Measurements from ENCODE around the gene LRRFIP2.

Gene LRRFIP2

DNA sequence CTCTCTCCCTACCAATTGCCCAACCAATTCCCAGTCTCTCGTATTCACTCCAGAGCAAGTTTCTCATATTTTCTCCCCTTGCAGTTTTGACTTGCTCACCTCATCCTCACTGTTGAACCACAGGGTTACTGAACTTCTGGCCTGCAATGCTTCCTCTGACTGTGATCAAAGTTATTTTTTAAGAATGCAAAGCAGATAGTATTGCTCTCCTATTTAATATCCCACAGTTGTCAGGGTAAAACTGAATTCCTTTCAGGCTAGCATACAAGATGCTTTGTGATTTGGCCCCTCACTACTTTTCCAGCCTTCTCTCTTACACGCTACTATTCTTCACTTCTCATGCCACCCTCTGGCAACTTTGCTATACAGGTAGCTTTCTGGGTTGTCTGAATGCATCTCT is 80.9 kb downstream of the LRRFIP2 start:
- Histone ChIP-seq H3K9me3 (ENCODE audit: insufficient read depth, low read depth, low read length) (no peaks in the 10 kb centered on the region), H3K27me3 (ENCODE audit: insufficient read depth, low read length, poor library complexity, severe bottlenecking) (no peaks in the 10 kb centered on the region), H3K36me3 (ENCODE audit: insufficient read depth, low read length) (peaks cover 12% of the 10 kb centered on the region; the same call in 1 of the 2 replicates), H3K9me2 (replicated peaks; ENCODE audit: low read depth, low read length) (no peaks in the 10 kb centered on the region), H3K4me1 (ENCODE audit: insufficient read depth, low read length, poor library complexity, severe bottlenecking) (peaks cover 10% of the 10 kb centered on the region), H3K79me2 (ENCODE audit: insufficient read depth, low read length) (no peaks in the 10 kb centered on the region), H2AFZ (ENCODE audit: low read length) (no peak overlapping the region), H3F3A (ENCODE audit: low read depth) (no peaks in the 10 kb centered on the region), H3K4me2 (ENCODE audit: low read depth, low read length, poor library complexity, severe bottlenecking) (no peak overlapping the region), H4K20me1 (ENCODE audit: insufficient read depth, low read length, poor library complexity, severe bottlenecking) (no peaks in the 10 kb centered on the region), H3K9ac (ENCODE audit: low read depth, low read length, poor library complexity, severe bottlenecking) (no peak overlapping the region), H3K4me3 (ENCODE audit: low read length, poor library complexity, severe bottlenecking) (no peak overlapping the region)
- TF ChIP-seq, protein P1, sequence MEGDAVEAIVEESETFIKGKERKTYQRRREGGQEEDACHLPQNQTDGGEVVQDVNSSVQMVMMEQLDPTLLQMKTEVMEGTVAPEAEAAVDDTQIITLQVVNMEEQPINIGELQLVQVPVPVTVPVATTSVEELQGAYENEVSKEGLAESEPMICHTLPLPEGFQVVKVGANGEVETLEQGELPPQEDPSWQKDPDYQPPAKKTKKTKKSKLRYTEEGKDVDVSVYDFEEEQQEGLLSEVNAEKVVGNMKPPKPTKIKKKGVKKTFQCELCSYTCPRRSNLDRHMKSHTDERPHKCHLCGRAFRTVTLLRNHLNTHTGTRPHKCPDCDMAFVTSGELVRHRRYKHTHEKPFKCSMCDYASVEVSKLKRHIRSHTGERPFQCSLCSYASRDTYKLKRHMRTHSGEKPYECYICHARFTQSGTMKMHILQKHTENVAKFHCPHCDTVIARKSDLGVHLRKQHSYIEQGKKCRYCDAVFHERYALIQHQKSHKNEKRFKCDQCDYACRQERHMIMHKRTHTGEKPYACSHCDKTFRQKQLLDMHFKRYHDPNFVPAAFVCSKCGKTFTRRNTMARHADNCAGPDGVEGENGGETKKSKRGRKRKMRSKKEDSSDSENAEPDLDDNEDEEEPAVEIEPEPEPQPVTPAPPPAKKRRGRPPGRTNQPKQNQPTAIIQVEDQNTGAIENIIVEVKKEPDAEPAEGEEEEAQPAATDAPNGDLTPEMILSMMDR (conservative IDR thresholded peaks at IDR 0.05; ENCODE audit: low read length) = no peak
- TF ChIP-seq EZH2phosphoT487 (IDR thresholded peaks at IDR 0.05; ENCODE audit: borderline replicate concordance) = no peak

- Histone ChIP-seq H3F3A (ENCODE audit: low read depth) (no peaks in the 10 kb centered on the region), H3K79me2 (ENCODE audit: insufficient read depth, low read length) (no peaks in the 10 kb centered on the region), H3K9ac (ENCODE audit: low read depth, low read length, poor library complexity, severe bottlenecking) (no peak overlapping the region), H3K9me2 (replicated peaks; ENCODE audit: low read depth, low read length) (no peaks in the 10 kb centered on the region), H3K4me2 (ENCODE audit: low read depth, low read length, poor library complexity, severe bottlenecking) (no peak overlapping the region), H3K27me3 (ENCODE audit: insufficient read depth, low read length, poor library complexity, severe bottlenecking) (no peaks in the 10 kb centered on the region), H3K4me3 (ENCODE audit: low read length, poor library complexity, severe bottlenecking) (no peak overlapping the region), H2AFZ (ENCODE audit: low read length) (no peak overlapping the region), H3K9me3 (ENCODE audit: insufficient read depth, low read depth, low read length) (no peaks in the 10 kb centered on the region), H4K20me1 (ENCODE audit: insufficient read depth, low read length, poor library complexity, severe bottlenecking) (no peaks in the 10 kb centered on the region), H3K36me3 (ENCODE audit: insufficient read depth, low read length) (peaks cover 12% of the 10 kb centered on the region; the same call in 1 of the 2 replicates), H3K4me1 (ENCODE audit: insufficient read depth, low read length, poor library complexity, severe bottlenecking) (peaks cover 10% of the 10 kb centered on the region)
- TF ChIP-seq, protein P1 (conservative IDR thresholded peaks at IDR 0.05; ENCODE audit: low read length) = no peak
- no peak for TF ChIP-seq EZH2phosphoT487 (IDR thresholded peaks at IDR 0.05; ENCODE audit: borderline replicate concordance)
Measured at GRCh38 chr3:37092484-37092883, 81.9 kb downstream of the LRRFIP2 start.

DNA sequence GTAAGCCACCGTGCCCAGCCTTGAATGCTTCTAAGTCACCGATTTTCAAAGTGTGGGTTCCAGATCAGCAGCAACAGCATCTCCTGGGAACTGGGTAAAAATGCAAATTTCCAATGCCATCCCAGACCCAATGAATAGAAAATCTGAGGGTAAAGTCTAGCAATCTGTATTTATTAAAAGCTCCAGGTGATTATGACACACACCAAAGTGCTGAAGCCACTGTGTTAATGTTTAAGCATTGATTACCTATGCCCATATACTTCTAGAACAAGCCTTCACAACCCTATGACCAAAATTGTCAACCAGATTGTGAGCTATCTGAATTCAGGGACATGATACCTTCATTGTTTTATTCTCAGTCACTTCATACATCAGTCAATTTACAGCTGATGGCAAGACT is 86.5 kb downstream of the LRRFIP2 start:
- Histone ChIP-seq H3K79me2 (ENCODE audit: insufficient read depth, low read length) (no peaks in the 10 kb centered on the region), H3K4me3 (ENCODE audit: low read length, poor library complexity, severe bottlenecking) (no peak overlapping the region), H3F3A (ENCODE audit: low read depth) (no peaks in the 10 kb centered on the region), H2AFZ (ENCODE audit: low read length) (no peak overlapping the region), H3K9me3 (ENCODE audit: insufficient read depth, low read depth, low read length) (no peaks in the 10 kb centered on the region), H3K4me2 (ENCODE audit: low read depth, low read length, poor library complexity, severe bottlenecking) (no peak overlapping the region), H3K36me3 (ENCODE audit: insufficient read depth, low read length) (peaks cover 15% of the 10 kb centered on the region; the same call in 1 of the 2 replicates), H4K20me1 (ENCODE audit: insufficient read depth, low read length, poor library complexity, severe bottlenecking) (no peaks in the 10 kb centered on the region), H3K9me2 (replicated peaks; ENCODE audit: low read depth, low read length) (no peaks in the 10 kb centered on the region), H3K9ac (ENCODE audit: low read depth, low read length, poor library complexity, severe bottlenecking) (no peak overlapping the region), H3K4me1 (ENCODE audit: insufficient read depth, low read length, poor library complexity, severe bottlenecking) (no peaks in the 10 kb centered on the region), H3K27me3 (ENCODE audit: insufficient read depth, low read length, poor library complexity, severe bottlenecking) (no peaks in the 10 kb centered on the region)
- no peak for TF ChIP-seq EZH2phosphoT487 (IDR thresholded peaks at IDR 0.05; ENCODE audit: borderline replicate concordance)
- TF ChIP-seq, protein P1 (conservative IDR thresholded peaks at IDR 0.05; ENCODE audit: low read length) = no peak

Data from Loucy (cell line).